H1 (cell line): Measurements from ENCODE around the gene CADM1. TPM values are rescaled to one million over a fixed set of nuclear protein-coding genes. Genes with fewer than 3 reads are reported as not detected.

Source experiments
- ASH2L ChIP-seq: fragments of 200-600, 300-600 bp; sonication (generic); IDR thresholded peaks from one replicate; pipeline ENCODE4 v1.7.1; 2017; ENCODE audit warnings: low read length
- BACH1 ChIP-seq: IDR thresholded peaks from 2 replicates; pipeline ENCODE4 v1.6.1; 2012; ENCODE audit warnings: low read length, improper control_type of control experiment
- BCL11A ChIP-seq, 2 experiments: IDR thresholded peaks; one replicate each; pipeline ENCODE4 v1.6.1; 2011; ENCODE audit warnings: low read depth in 2 of 2, low read length in 2 of 2, mild to moderate bottlenecking in 2 of 2
- CEBPB ChIP-seq: IDR thresholded peaks from 2 replicates; pipeline ENCODE4 v1.6.1; 2012; ENCODE audit warnings: low read depth, low read length
- CHD2 ChIP-seq: IDR thresholded peaks from 2 replicates; pipeline ENCODE4 v1.6.1; 2012; ENCODE audit warnings: low read length, improper control_type of control experiment
- E2F6 ChIP-seq: IDR thresholded peaks from 2 replicates; pipeline ENCODE4 v1.6.1; 2012; ENCODE audit warnings: inconsistent platforms
- EGR1 ChIP-seq: IDR thresholded peaks from 2 replicates; pipeline ENCODE4 v1.6.1; 2011; ENCODE audit warnings: low read depth, low read length, borderline replicate concordance
- EP300 ChIP-seq, 2 experiments: IDR thresholded peaks; 1 replicate in 1 of 2; 2 replicates in 1 of 2; pipeline ENCODE4 v1.6.1; 2011 to 2012; ENCODE audit warnings: low read depth in 2 of 2, low read length in 2 of 2, mild to moderate bottlenecking in 2 of 2, borderline replicate concordance in 1 of 2, inconsistent platforms in 1 of 2, moderate library complexity in 1 of 2
- EZH2 ChIP-seq: fragments of 200-600 bp; sonication (generic); IDR thresholded peaks from 2 replicates; pipeline ENCODE4 v1.7.1; 2012; ENCODE audit warnings: low read depth, mild to moderate bottlenecking, moderate library complexity, low read length, inconsistent platforms; ENCODE audit not compliant: severe bottlenecking
- HDAC2 ChIP-seq, 2 experiments: fragments of 300-600 bp in 1 of 2; sonication (generic) in 1 of 2; IDR thresholded peaks; 2 replicates each; pipeline ENCODE4 v1.6.1; 2011 to 2012; ENCODE audit warnings: low read depth in 2 of 2, low read length in 2 of 2, mild to moderate bottlenecking in 2 of 2, moderate library complexity in 2 of 2, borderline replicate concordance in 1 of 2, inconsistent platforms in 1 of 2
- HDAC6 ChIP-seq: IDR thresholded peaks from one replicate; pipeline ENCODE4 v1.7.1; 2012; ENCODE audit warnings: low read depth, mild to moderate bottlenecking, inconsistent platforms, low read length, moderate library complexity
- RAD21 ChIP-seq, 2 experiments: IDR thresholded peaks in 1 of 2; conservative IDR thresholded peaks in 1 of 2; 2 replicates each; pipeline ENCODE4 v1.6.1; 2011; ENCODE audit warnings: low read depth in 2 of 2, low read length in 2 of 2, improper control_type of control experiment in 1 of 2, inconsistent platforms in 1 of 2, mild to moderate bottlenecking in 1 of 2, moderate library complexity in 1 of 2
- RBBP5 ChIP-seq: IDR thresholded peaks from 2 replicates; pipeline ENCODE4 v1.7.1; 2012; ENCODE audit warnings: low read depth, mild to moderate bottlenecking, inconsistent platforms, low read length, moderate library complexity, borderline replicate concordance
- SAP30 ChIP-seq: fragments of 300-600 bp; sonication (generic); IDR thresholded peaks from 2 replicates; pipeline ENCODE4 v1.7.1; 2012; ENCODE audit warnings: low read length, moderate library complexity, mild to moderate bottlenecking, inconsistent platforms; ENCODE audit not compliant: insufficient read depth, insufficient replicate concordance
- SIRT6 ChIP-seq: IDR thresholded peaks from one replicate; pipeline ENCODE4 v1.7.1; 2012; ENCODE audit warnings: low read length, inconsistent platforms
- SUZ12 ChIP-seq: fragments of 200-600 bp; sonication (generic); IDR thresholded peaks from 2 replicates; pipeline ENCODE4 v1.6.1; 2012; ENCODE audit warnings: mild to moderate bottlenecking, inconsistent platforms, low read length, moderate library complexity, mixed read lengths
- TAF7 ChIP-seq: optimal IDR thresholded peaks from 2 replicates; pipeline ENCODE3; 2011; ENCODE audit warnings: low read depth, mild to moderate bottlenecking, inconsistent platforms, low read length, moderate library complexity, borderline replicate concordance
- ZNF274 ChIP-seq: IDR thresholded peaks from 2 replicates; pipeline ENCODE4 v1.7.0; 2012; ENCODE audit warnings: low read length, borderline replicate concordance; ENCODE audit errors: extremely low read depth
- polyA plus RNA-seq, 7 experiments: library from polyadenylated mRNA; depleted of rRNA in 3 of 7; stranded (reverse) in 5 of 7; unstranded in 2 of 7; fragments of >200 nt in 5 of 7; fragments of 200-250 nt in 2 of 7; gene quantifications; 1 replicate in 5 of 7; 2 replicates in 1 of 7; 4 replicates in 1 of 7; pipeline versions ENCODE4 v1.2.1 to v1.2.3, GENCODE V29; 2011 to 2013; ENCODE audit warnings: missing spikeins in 2 of 7, mixed read lengths in 2 of 7
- total RNA-seq: library from RNA; stranded (reverse); fragmentation: NEBNext Ultra II Directional; extraction: Animal tissue kit (Norgen Biotek cat#: 25700); gene quantifications from 2 replicates; pipeline ENCODE4 v1.2.1, GENCODE V29; 2021
- TF ChIP-seq, protein P1 (sequence below), 3 experiments: IDR thresholded peaks; 1 replicate in 2 of 3; 2 replicates in 1 of 3; pipeline versions ENCODE4 v1.5.1 to v1.6.1; 2011; ENCODE audit warnings: low read length in 3 of 3, mild to moderate bottlenecking in 3 of 3, inconsistent platforms in 2 of 3, low read depth in 1 of 3, moderate library complexity in 1 of 3; ENCODE audit not compliant: insufficient read depth in 1 of 3; ENCODE audit errors: control extremely low read depth in 1 of 3

CADM1 gene
- total and polyA plus RNA-seq, 2 of the 8 experiments (the other 6 are each of a cell fraction or from before 2014, with no cell fraction given), result 8.3 to 25.3 TPM

DNA sequence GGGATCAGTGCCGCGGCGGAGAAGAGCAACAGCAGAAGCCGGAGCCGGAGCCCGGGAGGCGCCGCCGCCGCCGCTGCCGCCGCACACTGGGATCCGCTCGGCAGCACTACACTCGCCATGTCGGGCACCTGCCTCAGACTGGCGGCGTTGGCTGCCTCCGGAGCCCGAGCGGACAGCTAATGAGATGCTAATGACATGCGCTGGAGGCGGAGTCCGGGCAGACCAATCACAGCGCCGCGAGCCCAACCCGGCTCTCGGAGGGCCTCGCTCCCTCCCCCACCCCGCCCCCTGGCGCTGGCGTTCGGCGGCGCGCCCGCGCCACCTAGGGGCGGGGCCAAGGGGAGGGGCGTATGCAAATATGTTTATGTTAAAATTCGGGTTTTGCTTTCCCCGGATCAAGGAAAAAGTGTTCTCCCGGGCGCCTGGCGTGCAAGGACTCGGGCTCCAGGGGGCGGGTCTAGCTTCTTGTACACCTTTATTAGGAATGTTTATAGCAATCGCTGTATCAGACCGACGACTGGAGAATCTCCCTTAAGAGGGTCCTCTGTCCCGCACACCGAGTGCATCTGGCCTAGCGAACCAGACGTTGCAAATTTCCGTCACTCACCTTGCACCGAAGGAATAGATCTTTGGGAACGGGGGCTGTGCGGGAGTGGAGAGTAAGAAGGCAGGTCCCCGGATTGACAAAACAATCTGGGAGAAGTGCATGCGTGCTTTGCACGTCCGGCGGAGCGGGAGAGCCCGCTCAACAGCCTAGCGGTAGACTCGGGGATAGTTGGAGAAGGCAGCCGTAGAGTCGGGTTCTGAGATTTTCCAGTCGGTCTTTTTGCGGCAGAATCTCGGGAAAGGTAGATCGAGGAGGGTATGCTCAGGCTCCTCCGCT, at the start of gene CADM1 (continued):
- no peak for TF ChIP-seq HDAC6
- TF ChIP-seq EZH2, result no peak
- TF ChIP-seq E2F6, result 0 out of 2 replicates have a peak, but pooled peaks have one; percentile 24
- no peak for TF ChIP-seq SIRT6
- no peak for TF ChIP-seq CEBPB
- TF ChIP-seq SUZ12, result no peak; the same call in 1 of the 2 replicates
- peak; percentile 99 for TF ChIP-seq TAF7
- TF ChIP-seq SAP30, result no peak
- TF ChIP-seq ZNF274, result no peak
- TF ChIP-seq, protein P1, sequence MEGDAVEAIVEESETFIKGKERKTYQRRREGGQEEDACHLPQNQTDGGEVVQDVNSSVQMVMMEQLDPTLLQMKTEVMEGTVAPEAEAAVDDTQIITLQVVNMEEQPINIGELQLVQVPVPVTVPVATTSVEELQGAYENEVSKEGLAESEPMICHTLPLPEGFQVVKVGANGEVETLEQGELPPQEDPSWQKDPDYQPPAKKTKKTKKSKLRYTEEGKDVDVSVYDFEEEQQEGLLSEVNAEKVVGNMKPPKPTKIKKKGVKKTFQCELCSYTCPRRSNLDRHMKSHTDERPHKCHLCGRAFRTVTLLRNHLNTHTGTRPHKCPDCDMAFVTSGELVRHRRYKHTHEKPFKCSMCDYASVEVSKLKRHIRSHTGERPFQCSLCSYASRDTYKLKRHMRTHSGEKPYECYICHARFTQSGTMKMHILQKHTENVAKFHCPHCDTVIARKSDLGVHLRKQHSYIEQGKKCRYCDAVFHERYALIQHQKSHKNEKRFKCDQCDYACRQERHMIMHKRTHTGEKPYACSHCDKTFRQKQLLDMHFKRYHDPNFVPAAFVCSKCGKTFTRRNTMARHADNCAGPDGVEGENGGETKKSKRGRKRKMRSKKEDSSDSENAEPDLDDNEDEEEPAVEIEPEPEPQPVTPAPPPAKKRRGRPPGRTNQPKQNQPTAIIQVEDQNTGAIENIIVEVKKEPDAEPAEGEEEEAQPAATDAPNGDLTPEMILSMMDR (IDR thresholded peaks at IDR 0.05; ENCODE audit: control extremely low read depth in 1 of 3, insufficient read depth in 1 of 3, low read depth in 1 of 3, low read length in 3 of 3), result peak; percentile 58 to 66 (median 62)
- no peak for TF ChIP-seq CHD2
- no peak for TF ChIP-seq BACH1
- peak; percentile 92 for TF ChIP-seq ASH2L
- TF ChIP-seq RBBP5, result peak; percentile 83; the same call in 1 of the 2 replicates
- no peak for TF ChIP-seq BCL11A (IDR thresholded peaks at IDR 0.05; ENCODE audit: low read depth in 2 of 2, low read length in 2 of 2)
- peak; percentile 46 to 59; a peak in 3 of 4 replicates for TF ChIP-seq RAD21 (IDR thresholded peaks at IDR 0.05 in 1 of 2, conservative IDR thresholded peaks at IDR 0.05 in 1 of 2; ENCODE audit: low read depth in 2 of 2, low read length in 2 of 2)
- TF ChIP-seq HDAC2 (IDR thresholded peaks at IDR 0.05; ENCODE audit: borderline replicate concordance in 1 of 2, low read depth in 2 of 2, low read length in 2 of 2), result no peak; a peak in 1 of 4 replicates
- TF ChIP-seq EP300 (IDR thresholded peaks at IDR 0.05; ENCODE audit: borderline replicate concordance in 1 of 2, low read depth in 2 of 2, low read length in 2 of 2), result peak in 1 of 2 experiments; percentile 25; a peak in 1 of 3 replicates
- no peak for TF ChIP-seq EGR1
